ENCODE measurements around the gene ZNF219.

The ZNF219 gene

GRCh38 chr14:21102521-21103410 is 4.3 kb upstream of the ZNF219 start:
- DNase-seq (ENCODE audit: low read depth in 2 of 2) = no peak

DNA sequence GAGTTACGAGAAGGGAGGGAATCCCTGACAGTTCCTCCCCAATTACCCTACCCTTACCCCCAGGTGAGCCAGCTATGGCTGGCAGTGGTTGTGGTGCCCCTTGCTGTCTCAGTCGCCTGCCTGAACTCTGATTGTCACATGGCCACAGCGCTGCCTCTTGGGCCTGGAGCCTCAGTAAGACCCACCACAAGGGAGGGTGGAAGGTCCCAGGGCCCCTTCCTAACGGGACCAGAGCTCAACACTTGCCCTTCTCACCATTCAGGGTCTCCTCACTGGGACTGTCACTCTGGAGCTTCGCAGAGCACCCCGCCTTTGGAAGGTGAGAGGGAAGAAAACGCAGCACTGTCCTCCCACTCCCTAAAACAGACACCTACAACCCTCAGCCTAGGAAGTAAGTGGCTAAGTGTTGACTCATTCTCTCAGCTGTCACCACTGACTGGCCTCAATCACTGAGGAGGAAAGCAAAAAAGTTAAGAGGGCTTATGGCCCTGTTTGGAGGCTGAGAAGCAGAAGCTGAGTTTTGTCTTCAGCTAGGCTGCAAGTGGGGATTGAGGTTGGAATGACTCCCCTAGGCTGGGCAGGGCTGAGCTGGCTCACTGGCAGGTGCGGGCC is 3.5 kb upstream of the ZNF219 start:
- DNase-seq (ENCODE audit: low read depth in 2 of 2) = no peak

- DNase-seq (ENCODE audit: low read depth in 2 of 2) = no peak
These were observed 2.5 kb upstream of the ZNF219 start, which contains the start of gene TMEM253 for GRCh38 chr14:21100931-21101330. TSS of gene TMEM253 (plus strand) at chr14:21101066. CDS start at chr14:21101344, 278 bp downstream.

GRCh38 chr14:21099596-21099985 is 1.1 kb upstream of the ZNF219 start:
- DNase-seq (ENCODE audit: low read depth in 2 of 2) = no peak

- DNase-seq (ENCODE audit: low read depth in 2 of 2) = no peak
These were observed 589 bp upstream of the ZNF219 start for GRCh38 chr14:21098892-21099595.

DNA sequence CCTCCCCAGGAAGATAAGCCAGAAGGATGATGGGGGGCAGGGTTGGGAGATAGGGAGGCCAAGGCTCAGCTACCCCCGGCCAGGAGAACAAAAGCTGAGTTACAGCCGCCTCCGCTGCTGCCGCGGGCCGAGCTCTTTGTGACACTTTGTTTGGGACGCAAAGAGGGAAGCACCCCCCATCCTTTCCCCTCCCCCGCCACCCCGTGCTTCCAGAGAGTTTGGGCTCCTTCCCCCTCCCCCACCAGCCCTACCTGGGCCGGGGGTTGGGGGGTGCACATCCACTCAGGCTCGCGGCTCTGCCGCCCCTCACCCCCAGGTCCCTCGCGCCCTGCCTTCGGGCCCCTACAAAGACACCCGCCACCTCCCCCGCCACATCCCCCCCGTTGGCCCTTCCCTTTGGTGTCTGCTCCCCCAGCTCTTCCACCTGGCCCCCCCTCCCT is 799 bp downstream of the ZNF219 start:
- no peak for DNase-seq (ENCODE audit: low read depth in 2 of 2)

GRCh38 chr14:21096978-21097635 is 1.3 kb downstream of the ZNF219 start:
- no peak for DNase-seq (ENCODE audit: low read depth in 2 of 2)

DNA sequence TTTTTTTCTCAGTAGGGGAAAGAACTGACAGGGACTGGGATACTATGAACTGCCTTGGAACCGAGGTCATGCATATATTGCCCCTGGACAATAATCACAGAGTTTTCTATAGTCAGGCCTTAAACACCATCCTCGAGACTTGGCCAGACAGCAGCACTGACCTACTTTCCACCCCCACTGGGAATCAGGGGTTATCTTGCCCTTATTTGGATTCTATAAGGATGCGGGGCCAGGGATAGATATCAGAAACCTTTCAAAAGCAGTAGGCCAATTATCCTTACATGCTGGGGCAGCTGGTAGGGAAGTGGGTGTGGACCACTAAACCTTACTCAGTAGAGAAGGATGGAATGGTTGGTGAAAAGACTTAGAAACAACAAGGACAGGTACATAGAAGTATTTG is 2.0 kb downstream of the ZNF219 start:
- no peak for DNase-seq (ENCODE audit: low read depth in 2 of 2)

DNA sequence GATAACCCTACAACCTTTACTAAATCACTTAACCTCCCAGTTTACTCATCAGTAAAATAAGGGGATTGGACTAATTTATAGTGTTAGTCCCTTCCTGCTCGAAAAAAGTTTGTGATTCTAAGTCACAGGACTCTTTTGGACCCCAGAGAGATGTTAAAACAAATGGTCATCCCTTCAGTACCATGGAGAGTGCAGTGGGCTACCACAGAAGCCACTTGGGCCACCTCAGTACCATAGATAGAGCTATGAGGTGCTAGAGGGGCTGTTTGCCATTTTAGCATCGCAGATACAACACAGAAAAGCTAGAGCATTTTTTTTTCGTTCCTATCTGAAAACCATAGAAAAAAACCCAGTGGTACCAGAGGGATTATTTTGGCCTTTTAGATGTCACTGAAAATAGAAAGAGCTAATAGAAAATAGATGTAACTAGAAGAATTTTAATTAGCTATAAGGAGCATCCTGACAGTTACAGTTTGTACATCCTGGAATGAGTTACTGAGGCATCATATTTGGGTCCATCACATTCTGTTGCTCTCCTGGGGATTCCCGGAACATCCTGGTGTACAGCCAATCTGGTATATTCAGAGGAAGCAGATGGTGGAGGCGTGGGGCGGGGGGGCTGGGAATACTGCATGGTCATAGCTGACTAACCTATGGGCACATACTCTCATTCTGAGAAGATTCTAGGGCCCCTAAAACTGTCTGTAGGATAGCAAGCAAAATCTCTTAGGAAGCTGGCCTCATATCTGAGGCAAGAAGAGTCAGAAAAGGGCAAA is 2.8 kb downstream of the ZNF219 start:
- no peak for DNase-seq (ENCODE audit: low read depth in 2 of 2)

GRCh38 chr14:21093769-21094681 is 4.4 kb downstream of the ZNF219 start:
- no peak for DNase-seq (ENCODE audit: low read depth in 2 of 2)

GRCh38 chr14:21093018-21093417 is 5.4 kb downstream of the ZNF219 start:
- no peak for DNase-seq (ENCODE audit: low read depth in 2 of 2)

- peak; percentile 72 to 79 for DNase-seq (ENCODE audit: low read depth in 2 of 2)
These were observed 6.0 kb downstream of the ZNF219 start for GRCh38 chr14:21092273-21093011.

GRCh38 chr14:21091821-21092272 is 6.6 kb downstream of the ZNF219 start:
- DNase-seq (ENCODE audit: low read depth in 2 of 2) = no peak

DNA sequence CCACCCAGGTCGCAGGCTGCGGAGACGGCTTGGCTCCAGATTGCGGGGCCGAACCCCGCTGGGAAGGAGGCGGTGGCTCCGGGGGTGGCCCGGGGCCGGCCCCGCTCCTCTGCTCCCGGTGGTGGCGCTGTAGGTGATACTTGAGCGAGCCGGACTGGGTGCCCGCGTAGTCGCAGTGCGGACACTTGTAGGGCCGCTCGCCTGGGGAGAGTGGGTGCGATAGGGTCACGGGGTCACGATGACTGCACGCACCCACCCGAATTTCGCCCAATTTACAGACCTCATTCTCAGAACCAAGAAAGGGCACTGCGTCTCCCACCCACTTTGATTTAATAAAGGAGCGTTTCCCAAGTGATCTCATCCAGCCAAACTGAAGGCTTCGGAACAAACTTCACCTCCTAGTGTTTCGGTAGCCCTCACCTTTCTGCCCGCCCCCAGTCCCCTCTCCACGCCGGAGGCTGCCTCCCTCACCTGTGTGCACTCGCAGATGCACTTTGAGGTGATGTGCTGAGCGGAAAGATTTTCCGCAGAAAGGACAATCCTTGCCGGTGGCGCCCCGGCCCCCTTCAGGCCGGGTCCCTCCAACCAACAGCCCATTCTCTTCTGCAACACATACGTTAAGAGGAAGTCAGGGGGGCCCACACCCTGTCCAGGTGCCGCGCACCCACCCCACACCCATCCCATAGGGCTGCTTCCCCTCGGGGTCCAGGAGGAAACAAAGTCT is 7.4 kb downstream of the ZNF219 start:
- no peak for DNase-seq (ENCODE audit: low read depth in 2 of 2)

- no peak for DNase-seq (ENCODE audit: low read depth in 2 of 2)
These were observed 8.1 kb downstream of the ZNF219 start for GRCh38 chr14:21090194-21090939.

- DNase-seq (ENCODE audit: low read depth in 2 of 2) = no peak
These were observed 8.6 kb downstream of the ZNF219 start for GRCh38 chr14:21089877-21090193.

- DNase-seq (ENCODE audit: low read depth in 2 of 2) = no peak
These were observed 9.2 kb downstream of the ZNF219 start for GRCh38 chr14:21089271-21089670.

DNA sequence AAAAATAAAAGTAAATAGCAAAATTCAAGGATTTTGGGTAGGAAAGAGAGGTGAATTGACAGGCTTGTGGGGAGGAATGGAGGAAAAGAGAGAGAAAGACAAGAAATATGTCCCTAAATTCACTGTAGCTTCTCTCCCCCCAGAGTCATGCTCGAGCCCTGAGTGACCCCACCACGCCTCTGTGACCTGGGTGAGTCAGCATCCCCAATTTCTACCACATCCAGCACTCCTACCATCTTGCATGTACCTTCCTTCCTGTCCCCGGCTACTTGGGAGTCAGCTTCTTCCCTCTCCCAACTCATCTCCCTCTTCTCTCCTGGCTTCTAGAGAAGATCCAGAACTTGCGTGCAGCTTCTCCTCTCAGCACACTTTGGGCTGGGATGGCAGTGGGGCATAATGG is 9.8 kb downstream of the ZNF219 start:
- no peak for DNase-seq (ENCODE audit: low read depth in 2 of 2)

Data from stimulated activated CD8-positive, alpha-beta memory T cell treated with anti-CD3 and anti-CD28 coated beads, Interleukin-15, amount 100 ng/mL, for 48 hours (primary cell).